ENCODE results near the gene CD27. TPM values are rescaled to one million over a fixed set of nuclear protein-coding genes. Genes with fewer than 3 reads are reported as not detected.

The CD27 gene
- total and polyA plus RNA-seq, 2 of the 8 experiments (the other 6 are each of a cell fraction or from before 2014, with no cell fraction given): 0.28 to 0.39 TPM

Other genes starting within 250 kb of the CD27 start
- gene CD9, start 244.6 kb upstream of the CD27 start, total RNA-seq (2021; fragmentation: NEBNext Ultra II Directional; extraction: Animal tissue kit (Norgen Biotek cat#: 25700)): 164 and 168 TPM in 2 replicates
- 173 and 319 TPM in 2 replicates for gene CD9, start 244.6 kb upstream of the CD27 start, polyA plus RNA-seq (2011; rRNA removed)
- 25.5 and 32.5 TPM in 2 replicates for gene PLEKHG6, start 134.3 kb upstream of the CD27 start, total RNA-seq (2021; fragmentation: NEBNext Ultra II Directional; extraction: Animal tissue kit (Norgen Biotek cat#: 25700))
- gene PLEKHG6, start 134.3 kb upstream of the CD27 start, polyA plus RNA-seq (2011; rRNA removed): 23.1 and 38.1 TPM in 2 replicates
- 42.1 and 45.8 TPM in 2 replicates for gene TNFRSF1A, start 102.9 kb upstream of the CD27 start, total RNA-seq (2021; fragmentation: NEBNext Ultra II Directional; extraction: Animal tissue kit (Norgen Biotek cat#: 25700))
- 28.7 and 48.7 TPM in 2 replicates for gene TNFRSF1A, start 102.9 kb upstream of the CD27 start, polyA plus RNA-seq (2011; rRNA removed)
- gene SCNN1A, start 69.4 kb upstream of the CD27 start, total RNA-seq (2021; fragmentation: NEBNext Ultra II Directional; extraction: Animal tissue kit (Norgen Biotek cat#: 25700)): 85.5 and 89.0 TPM in 2 replicates
- 156 and 192 TPM in 2 replicates for gene SCNN1A, start 69.4 kb upstream of the CD27 start, polyA plus RNA-seq (2011; rRNA removed)
- 6.3 and 6.7 TPM in 2 replicates for gene LTBR, start 60.8 kb upstream of the CD27 start, total RNA-seq (2021; fragmentation: NEBNext Ultra II Directional; extraction: Animal tissue kit (Norgen Biotek cat#: 25700))
- gene LTBR, start 60.8 kb upstream of the CD27 start, polyA plus RNA-seq (2011; rRNA removed): 5.1 and 9.2 TPM in 2 replicates
- 0.61 and 0.67 TPM in 2 replicates for gene TAPBPL, start 7.1 kb downstream of the CD27 start, total RNA-seq (2021; fragmentation: NEBNext Ultra II Directional; extraction: Animal tissue kit (Norgen Biotek cat#: 25700))
- gene TAPBPL, start 7.1 kb downstream of the CD27 start, polyA plus RNA-seq (2011; rRNA removed): 1.5 and 1.6 TPM in 2 replicates
- 9.3 and 10.8 TPM in 2 replicates for gene VAMP1, start 25.7 kb downstream of the CD27 start, total RNA-seq (2021; fragmentation: NEBNext Ultra II Directional; extraction: Animal tissue kit (Norgen Biotek cat#: 25700))
- 23.1 and 28.2 TPM in 2 replicates for gene VAMP1, start 25.7 kb downstream of the CD27 start, polyA plus RNA-seq (2011; rRNA removed)
- gene MRPL51, start 48.3 kb downstream of the CD27 start, total RNA-seq (2021; fragmentation: NEBNext Ultra II Directional; extraction: Animal tissue kit (Norgen Biotek cat#: 25700)): 318 and 331 TPM in 2 replicates
- gene MRPL51, start 48.3 kb downstream of the CD27 start, polyA plus RNA-seq (2011; rRNA removed): 101 and 119 TPM in 2 replicates
- 129 and 132 TPM in 2 replicates for gene NCAPD2, start 49.1 kb downstream of the CD27 start, total RNA-seq (2021; fragmentation: NEBNext Ultra II Directional; extraction: Animal tissue kit (Norgen Biotek cat#: 25700))
- gene NCAPD2, start 49.1 kb downstream of the CD27 start, polyA plus RNA-seq (2011; rRNA removed): 55.8 and 69.6 TPM in 2 replicates
- gene GAPDH, start 89.6 kb downstream of the CD27 start, total RNA-seq (2021; fragmentation: NEBNext Ultra II Directional; extraction: Animal tissue kit (Norgen Biotek cat#: 25700)): 5,175 and 5,215 TPM in 2 replicates
- gene GAPDH, start 89.6 kb downstream of the CD27 start, polyA plus RNA-seq (2011; rRNA removed): 15,878 and 16,791 TPM in 2 replicates
- gene IFFO1, start 111.1 kb downstream of the CD27 start, total RNA-seq (2021; fragmentation: NEBNext Ultra II Directional; extraction: Animal tissue kit (Norgen Biotek cat#: 25700)): 11.8 and 12.2 TPM in 2 replicates
- gene IFFO1, start 111.1 kb downstream of the CD27 start, polyA plus RNA-seq (2011; rRNA removed): 12.8 and 16.4 TPM in 2 replicates
- 82.6 and 85.6 TPM in 2 replicates for gene NOP2, start 123.3 kb downstream of the CD27 start, total RNA-seq (2021; fragmentation: NEBNext Ultra II Directional; extraction: Animal tissue kit (Norgen Biotek cat#: 25700))
- gene NOP2, start 123.3 kb downstream of the CD27 start, polyA plus RNA-seq (2011; rRNA removed): 34.4 and 35.4 TPM in 2 replicates
- 305 and 330 TPM in 2 replicates for gene CHD4, start 162.4 kb downstream of the CD27 start, total RNA-seq (2021; fragmentation: NEBNext Ultra II Directional; extraction: Animal tissue kit (Norgen Biotek cat#: 25700))
- gene CHD4, start 162.4 kb downstream of the CD27 start, polyA plus RNA-seq (2011; rRNA removed): 198 and 214 TPM in 2 replicates
- 0.22 and 0.23 TPM in 2 replicates for gene LPAR5, start 191.0 kb downstream of the CD27 start, total RNA-seq (2021; fragmentation: NEBNext Ultra II Directional; extraction: Animal tissue kit (Norgen Biotek cat#: 25700))
- gene LPAR5, start 191.0 kb downstream of the CD27 start, polyA plus RNA-seq (2011; rRNA removed): 0.24 and 0.63 TPM in 2 replicates
- gene ACRBP, start 202.5 kb downstream of the CD27 start, total RNA-seq (2021; fragmentation: NEBNext Ultra II Directional; extraction: Animal tissue kit (Norgen Biotek cat#: 25700)): 0.80 and 1.2 TPM in 2 replicates
- gene ACRBP, start 202.5 kb downstream of the CD27 start, polyA plus RNA-seq (2011; rRNA removed): 5.2 and 8.9 TPM in 2 replicates
- 21.7 and 22.9 TPM in 2 replicates for gene ING4, start 218.2 kb downstream of the CD27 start, total RNA-seq (2021; fragmentation: NEBNext Ultra II Directional; extraction: Animal tissue kit (Norgen Biotek cat#: 25700))
- gene ING4, start 218.2 kb downstream of the CD27 start, polyA plus RNA-seq (2011; rRNA removed): 28.6 and 29.3 TPM in 2 replicates
- gene ZNF384, start 244.4 kb downstream of the CD27 start, total RNA-seq (2021; fragmentation: NEBNext Ultra II Directional; extraction: Animal tissue kit (Norgen Biotek cat#: 25700)): 59.6 and 60.1 TPM in 2 replicates
- 59.0 and 75.1 TPM in 2 replicates for gene ZNF384, start 244.4 kb downstream of the CD27 start, polyA plus RNA-seq (2011; rRNA removed)